HepG2 (cell line): Measurements from ENCODE around the gene ESPNL. TPM values are rescaled to one million over a fixed set of nuclear protein-coding genes. Genes with fewer than 3 reads are reported as not detected.

Experiments
- polyA plus RNA-seq, 8 experiments: library from polyadenylated mRNA; depleted of rRNA in 3 of 8; stranded (reverse) in 7 of 8; unstranded in 1 of 8; fragments of >200 nt; fragmentation: Illumina TruSeq in 4 of 8; extraction: Trizol in 4 of 8; gene quantifications; 2 replicates each; pipeline versions ENCODE4 v1.2.1 to v1.2.3, GENCODE V29; 2011 to 2016; ENCODE audit warnings: low read depth in 4 of 8, missing spikeins in 1 of 8, mixed read lengths in 1 of 8; ENCODE audit not compliant: insufficient read depth in 1 of 8
- total RNA-seq, 5 experiments: library from RNA; depleted of rRNA; stranded (reverse); fragments of >200 nt; fragmentation: Illumina TruSeq; extraction: Trizol; gene quantifications; 2 replicates each; pipeline ENCODE4 v1.2.3, GENCODE V29; 2016; ENCODE audit warnings: low read depth in 1 of 5
- TF ChIP-seq, protein P1 (sequence below): sonication (generic); formaldehyde crosslinking; IDR thresholded peaks from 2 replicates; pipeline ENCODE4 v1.5.0; 2020; ENCODE audit warnings: mild to moderate bottlenecking, missing genetic modification reagents, borderline replicate concordance
- TF ChIP-seq, protein P2 (sequence below): sonication (generic); formaldehyde crosslinking; IDR thresholded peaks from 2 replicates; pipeline ENCODE4 v1.4.0; 2020; ENCODE audit warnings: missing genetic modification reagents
- TF ChIP-seq, protein P3 (sequence below): sonication (generic); formaldehyde crosslinking; IDR thresholded peaks from 2 replicates; pipeline ENCODE4 v1.5.0; 2020; ENCODE audit warnings: mild to moderate bottlenecking, missing genetic modification reagents
- TF ChIP-seq, protein P4 (sequence below): sonication (generic); formaldehyde crosslinking; IDR thresholded peaks from 2 replicates; pipeline ENCODE4 v1.4.0; 2020; ENCODE audit warnings: missing genetic modification reagents
- TF ChIP-seq, protein P5 (sequence below): sonication (generic); formaldehyde crosslinking; IDR thresholded peaks from 2 replicates; pipeline ENCODE4 v1.5.0; 2020; ENCODE audit warnings: missing genetic modification reagents

ESPNL gene
- total and polyA plus RNA-seq, 2 of the 13 experiments (the other 11 are each of a cell fraction or from before 2014, with no cell fraction given) = 0.45 to 0.80 TPM

DNA sequence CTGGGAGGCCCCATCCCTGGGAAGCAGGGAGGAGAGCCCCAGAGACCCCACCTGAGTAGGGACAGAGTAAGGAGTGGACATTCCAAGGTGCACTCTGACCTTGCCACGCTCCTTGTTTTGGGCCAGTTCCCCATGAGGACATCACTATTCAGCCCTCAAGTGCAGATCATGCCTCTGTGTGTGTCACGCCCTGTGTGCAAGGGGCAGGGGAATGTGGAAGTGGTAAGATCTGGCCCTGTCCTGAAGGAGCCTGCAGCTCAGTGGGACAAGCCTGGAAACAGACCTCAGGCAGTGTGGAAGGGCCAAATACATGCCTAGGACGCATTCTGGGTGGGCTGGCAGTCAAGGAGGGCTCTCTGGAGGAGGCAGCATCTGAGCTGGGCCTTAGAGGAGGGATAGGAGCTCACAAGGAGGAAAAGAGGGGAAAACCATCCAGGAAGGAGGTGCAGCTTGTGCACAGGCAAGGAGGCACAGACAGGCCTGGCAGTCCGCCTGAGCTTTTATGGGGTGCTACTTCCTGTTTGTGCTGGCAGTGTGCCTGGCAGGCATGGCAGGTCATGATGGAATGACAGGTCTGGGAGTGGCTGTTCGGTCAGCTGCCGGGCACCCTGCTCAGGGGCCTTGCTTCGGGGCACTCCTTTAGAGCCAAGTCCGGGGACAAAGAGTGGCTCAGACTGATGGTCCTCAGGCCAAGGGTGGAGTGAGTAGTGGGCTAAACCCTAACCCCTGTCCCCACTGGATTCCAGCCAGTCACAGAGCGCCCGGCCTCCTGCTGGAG lies 41.6 kb downstream of the ESPNL start (continued):
- TF ChIP-seq, protein P1, sequence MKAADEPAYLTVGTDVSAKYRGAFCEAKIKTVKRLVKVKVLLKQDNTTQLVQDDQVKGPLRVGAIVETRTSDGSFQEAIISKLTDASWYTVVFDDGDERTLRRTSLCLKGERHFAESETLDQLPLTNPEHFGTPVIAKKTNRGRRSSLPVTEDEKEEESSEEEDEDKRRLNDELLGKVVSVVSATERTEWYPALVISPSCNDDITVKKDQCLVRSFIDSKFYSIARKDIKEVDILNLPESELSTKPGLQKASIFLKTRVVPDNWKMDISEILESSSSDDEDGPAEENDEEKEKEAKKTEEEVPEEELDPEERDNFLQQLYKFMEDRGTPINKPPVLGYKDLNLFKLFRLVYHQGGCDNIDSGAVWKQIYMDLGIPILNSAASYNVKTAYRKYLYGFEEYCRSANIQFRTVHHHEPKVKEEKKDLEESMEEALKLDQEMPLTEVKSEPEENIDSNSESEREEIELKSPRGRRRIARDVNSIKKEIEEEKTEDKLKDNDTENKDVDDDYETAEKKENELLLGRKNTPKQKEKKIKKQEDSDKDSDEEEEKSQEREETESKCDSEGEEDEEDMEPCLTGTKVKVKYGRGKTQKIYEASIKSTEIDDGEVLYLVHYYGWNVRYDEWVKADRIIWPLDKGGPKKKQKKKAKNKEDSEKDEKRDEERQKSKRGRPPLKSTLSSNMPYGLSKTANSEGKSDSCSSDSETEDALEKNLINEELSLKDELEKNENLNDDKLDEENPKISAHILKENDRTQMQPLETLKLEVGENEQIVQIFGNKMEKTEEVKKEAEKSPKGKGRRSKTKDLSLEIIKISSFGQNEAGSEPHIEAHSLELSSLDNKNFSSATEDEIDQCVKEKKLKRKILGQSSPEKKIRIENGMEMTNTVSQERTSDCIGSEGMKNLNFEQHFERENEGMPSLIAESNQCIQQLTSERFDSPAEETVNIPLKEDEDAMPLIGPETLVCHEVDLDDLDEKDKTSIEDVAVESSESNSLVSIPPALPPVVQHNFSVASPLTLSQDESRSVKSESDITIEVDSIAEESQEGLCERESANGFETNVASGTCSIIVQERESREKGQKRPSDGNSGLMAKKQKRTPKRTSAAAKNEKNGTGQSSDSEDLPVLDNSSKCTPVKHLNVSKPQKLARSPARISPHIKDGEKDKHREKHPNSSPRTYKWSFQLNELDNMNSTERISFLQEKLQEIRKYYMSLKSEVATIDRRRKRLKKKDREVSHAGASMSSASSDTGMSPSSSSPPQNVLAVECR (CRISPR knock-in tag) = no peak
- TF ChIP-seq, protein P2, sequence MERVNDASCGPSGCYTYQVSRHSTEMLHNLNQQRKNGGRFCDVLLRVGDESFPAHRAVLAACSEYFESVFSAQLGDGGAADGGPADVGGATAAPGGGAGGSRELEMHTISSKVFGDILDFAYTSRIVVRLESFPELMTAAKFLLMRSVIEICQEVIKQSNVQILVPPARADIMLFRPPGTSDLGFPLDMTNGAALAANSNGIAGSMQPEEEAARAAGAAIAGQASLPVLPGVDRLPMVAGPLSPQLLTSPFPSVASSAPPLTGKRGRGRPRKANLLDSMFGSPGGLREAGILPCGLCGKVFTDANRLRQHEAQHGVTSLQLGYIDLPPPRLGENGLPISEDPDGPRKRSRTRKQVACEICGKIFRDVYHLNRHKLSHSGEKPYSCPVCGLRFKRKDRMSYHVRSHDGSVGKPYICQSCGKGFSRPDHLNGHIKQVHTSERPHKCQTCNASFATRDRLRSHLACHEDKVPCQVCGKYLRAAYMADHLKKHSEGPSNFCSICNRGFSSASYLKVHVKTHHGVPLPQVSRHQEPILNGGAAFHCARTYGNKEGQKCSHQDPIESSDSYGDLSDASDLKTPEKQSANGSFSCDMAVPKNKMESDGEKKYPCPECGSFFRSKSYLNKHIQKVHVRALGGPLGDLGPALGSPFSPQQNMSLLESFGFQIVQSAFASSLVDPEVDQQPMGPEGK (CRISPR knock-in tag) = no peak
- TF ChIP-seq, protein P3, sequence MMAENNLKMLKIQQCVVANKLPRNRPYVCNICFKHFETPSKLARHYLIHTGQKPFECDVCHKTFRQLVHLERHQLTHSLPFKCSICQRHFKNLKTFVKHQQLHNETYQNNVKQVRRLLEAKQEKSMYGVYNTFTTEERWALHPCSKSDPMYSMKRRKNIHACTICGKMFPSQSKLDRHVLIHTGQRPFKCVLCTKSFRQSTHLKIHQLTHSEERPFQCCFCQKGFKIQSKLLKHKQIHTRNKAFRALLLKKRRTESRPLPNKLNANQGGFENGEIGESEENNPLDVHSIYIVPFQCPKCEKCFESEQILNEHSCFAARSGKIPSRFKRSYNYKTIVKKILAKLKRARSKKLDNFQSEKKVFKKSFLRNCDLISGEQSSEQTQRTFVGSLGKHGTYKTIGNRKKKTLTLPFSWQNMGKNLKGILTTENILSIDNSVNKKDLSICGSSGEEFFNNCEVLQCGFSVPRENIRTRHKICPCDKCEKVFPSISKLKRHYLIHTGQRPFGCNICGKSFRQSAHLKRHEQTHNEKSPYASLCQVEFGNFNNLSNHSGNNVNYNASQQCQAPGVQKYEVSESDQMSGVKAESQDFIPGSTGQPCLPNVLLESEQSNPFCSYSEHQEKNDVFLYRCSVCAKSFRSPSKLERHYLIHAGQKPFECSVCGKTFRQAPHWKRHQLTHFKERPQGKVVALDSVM (CRISPR knock-in tag) = no peak
- TF ChIP-seq, protein P4, sequence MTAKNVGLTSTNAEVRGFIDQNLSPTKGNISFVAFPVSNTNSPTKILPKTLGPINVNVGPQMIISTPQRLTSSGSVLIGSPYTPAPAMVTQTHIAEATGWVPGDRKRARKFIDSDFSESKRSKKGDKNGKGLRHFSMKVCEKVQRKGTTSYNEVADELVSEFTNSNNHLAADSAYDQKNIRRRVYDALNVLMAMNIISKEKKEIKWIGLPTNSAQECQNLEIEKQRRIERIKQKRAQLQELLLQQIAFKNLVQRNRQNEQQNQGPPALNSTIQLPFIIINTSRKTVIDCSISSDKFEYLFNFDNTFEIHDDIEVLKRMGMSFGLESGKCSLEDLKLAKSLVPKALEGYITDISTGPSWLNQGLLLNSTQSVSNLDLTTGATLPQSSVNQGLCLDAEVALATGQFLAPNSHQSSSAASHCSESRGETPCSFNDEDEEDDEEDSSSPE (CRISPR knock-in tag) = no peak
- TF ChIP-seq, protein P5, sequence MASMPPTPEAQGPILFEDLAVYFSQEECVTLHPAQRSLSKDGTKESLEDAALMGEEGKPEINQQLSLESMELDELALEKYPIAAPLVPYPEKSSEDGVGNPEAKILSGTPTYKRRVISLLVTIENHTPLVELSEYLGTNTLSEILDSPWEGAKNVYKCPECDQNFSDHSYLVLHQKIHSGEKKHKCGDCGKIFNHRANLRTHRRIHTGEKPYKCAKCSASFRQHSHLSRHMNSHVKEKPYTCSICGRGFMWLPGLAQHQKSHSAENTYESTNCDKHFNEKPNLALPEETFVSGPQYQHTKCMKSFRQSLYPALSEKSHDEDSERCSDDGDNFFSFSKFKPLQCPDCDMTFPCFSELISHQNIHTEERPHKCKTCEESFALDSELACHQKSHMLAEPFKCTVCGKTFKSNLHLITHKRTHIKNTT = no peak
